ENCODE results near the gene RNF213.

DNA sequence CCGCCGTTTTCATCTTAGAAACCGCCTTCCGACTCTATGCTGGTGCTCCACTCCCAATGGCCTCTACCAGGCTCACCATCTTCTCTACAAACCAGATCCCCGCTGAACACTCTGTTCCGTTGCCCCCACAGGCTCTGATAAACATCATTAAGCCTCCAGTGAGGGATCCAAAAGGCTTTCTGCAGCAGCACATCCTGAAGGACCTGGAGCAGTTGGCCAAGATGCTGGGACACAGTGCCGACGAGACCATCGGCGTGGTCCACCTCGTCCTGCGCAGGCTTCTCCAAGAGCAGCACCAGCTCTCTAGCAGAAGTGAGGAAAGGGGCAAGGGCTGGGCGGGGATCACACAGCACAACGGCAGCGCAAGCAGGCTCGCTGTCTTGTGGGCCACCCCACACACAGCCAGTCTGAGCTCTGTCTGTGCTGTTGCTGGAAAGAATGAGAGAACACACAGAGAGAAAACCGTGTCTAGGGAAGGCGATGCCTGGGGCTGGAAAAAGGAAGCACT, 120.8 kb downstream of the RNF213 start:
- no peak for TF ChIP-seq RCOR1 (IDR thresholded peaks at IDR 0.05; ENCODE audit: low read length)
- TF ChIP-seq TAF1 (IDR thresholded peaks at IDR 0.05; ENCODE audit: borderline replicate concordance, low read depth, low read length) = no peak
- TF ChIP-seq, protein P1, sequence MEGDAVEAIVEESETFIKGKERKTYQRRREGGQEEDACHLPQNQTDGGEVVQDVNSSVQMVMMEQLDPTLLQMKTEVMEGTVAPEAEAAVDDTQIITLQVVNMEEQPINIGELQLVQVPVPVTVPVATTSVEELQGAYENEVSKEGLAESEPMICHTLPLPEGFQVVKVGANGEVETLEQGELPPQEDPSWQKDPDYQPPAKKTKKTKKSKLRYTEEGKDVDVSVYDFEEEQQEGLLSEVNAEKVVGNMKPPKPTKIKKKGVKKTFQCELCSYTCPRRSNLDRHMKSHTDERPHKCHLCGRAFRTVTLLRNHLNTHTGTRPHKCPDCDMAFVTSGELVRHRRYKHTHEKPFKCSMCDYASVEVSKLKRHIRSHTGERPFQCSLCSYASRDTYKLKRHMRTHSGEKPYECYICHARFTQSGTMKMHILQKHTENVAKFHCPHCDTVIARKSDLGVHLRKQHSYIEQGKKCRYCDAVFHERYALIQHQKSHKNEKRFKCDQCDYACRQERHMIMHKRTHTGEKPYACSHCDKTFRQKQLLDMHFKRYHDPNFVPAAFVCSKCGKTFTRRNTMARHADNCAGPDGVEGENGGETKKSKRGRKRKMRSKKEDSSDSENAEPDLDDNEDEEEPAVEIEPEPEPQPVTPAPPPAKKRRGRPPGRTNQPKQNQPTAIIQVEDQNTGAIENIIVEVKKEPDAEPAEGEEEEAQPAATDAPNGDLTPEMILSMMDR (IDR thresholded peaks at IDR 0.05) = no peak
- TF ChIP-seq EP300 (IDR thresholded peaks at IDR 0.05; ENCODE audit: borderline replicate concordance in 1 of 2, low read depth in 1 of 2, low read length in 1 of 2) = no peak
- TF ChIP-seq, protein P2, sequence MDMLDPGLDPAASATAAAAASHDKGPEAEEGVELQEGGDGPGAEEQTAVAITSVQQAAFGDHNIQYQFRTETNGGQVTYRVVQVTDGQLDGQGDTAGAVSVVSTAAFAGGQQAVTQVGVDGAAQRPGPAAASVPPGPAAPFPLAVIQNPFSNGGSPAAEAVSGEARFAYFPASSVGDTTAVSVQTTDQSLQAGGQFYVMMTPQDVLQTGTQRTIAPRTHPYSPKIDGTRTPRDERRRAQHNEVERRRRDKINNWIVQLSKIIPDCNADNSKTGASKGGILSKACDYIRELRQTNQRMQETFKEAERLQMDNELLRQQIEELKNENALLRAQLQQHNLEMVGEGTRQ (IDR thresholded peaks at IDR 0.05; ENCODE audit: borderline replicate concordance, low read depth, low read length) = no peak
- TF ChIP-seq FOXJ3 (CRISPR knock-in tag; IDR thresholded peaks at IDR 0.05) = no peak
- no peak for TF ChIP-seq JUND (IDR thresholded peaks at IDR 0.05)
- TF ChIP-seq, protein P3, sequence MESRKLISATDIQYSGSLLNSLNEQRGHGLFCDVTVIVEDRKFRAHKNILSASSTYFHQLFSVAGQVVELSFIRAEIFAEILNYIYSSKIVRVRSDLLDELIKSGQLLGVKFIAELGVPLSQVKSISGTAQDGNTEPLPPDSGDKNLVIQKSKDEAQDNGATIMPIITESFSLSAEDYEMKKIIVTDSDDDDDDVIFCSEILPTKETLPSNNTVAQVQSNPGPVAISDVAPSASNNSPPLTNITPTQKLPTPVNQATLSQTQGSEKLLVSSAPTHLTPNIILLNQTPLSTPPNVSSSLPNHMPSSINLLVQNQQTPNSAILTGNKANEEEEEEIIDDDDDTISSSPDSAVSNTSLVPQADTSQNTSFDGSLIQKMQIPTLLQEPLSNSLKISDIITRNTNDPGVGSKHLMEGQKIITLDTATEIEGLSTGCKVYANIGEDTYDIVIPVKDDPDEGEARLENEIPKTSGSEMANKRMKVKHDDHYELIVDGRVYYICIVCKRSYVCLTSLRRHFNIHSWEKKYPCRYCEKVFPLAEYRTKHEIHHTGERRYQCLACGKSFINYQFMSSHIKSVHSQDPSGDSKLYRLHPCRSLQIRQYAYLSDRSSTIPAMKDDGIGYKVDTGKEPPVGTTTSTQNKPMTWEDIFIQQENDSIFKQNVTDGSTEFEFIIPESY (IDR thresholded peaks at IDR 0.05; ENCODE audit: borderline replicate concordance, low read depth) = no peak
- no peak for TF ChIP-seq POLR2AphosphoS5 (IDR thresholded peaks at IDR 0.05; ENCODE audit: low read depth, low read length)
- TF ChIP-seq, protein P4, sequence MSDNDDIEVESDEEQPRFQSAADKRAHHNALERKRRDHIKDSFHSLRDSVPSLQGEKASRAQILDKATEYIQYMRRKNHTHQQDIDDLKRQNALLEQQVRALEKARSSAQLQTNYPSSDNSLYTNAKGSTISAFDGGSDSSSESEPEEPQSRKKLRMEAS (IDR thresholded peaks at IDR 0.05; ENCODE audit: low read depth) = no peak
- no peak for TF ChIP-seq YY1 (IDR thresholded peaks at IDR 0.05; ENCODE audit: low read depth)
- TF ChIP-seq, protein P5, sequence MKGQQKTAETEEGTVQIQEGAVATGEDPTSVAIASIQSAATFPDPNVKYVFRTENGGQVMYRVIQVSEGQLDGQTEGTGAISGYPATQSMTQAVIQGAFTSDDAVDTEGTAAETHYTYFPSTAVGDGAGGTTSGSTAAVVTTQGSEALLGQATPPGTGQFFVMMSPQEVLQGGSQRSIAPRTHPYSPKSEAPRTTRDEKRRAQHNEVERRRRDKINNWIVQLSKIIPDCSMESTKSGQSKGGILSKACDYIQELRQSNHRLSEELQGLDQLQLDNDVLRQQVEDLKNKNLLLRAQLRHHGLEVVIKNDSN (IDR thresholded peaks at IDR 0.05; ENCODE audit: borderline replicate concordance, low read depth) = no peak
- TF ChIP-seq RFX5 (IDR thresholded peaks at IDR 0.05; ENCODE audit: low read length) = no peak

All from SK-N-SH (cell line).